OCI-LY3 (cell line): ENCODE data around the gene IFIH1.

Experiments
- H2AFZ ChIP-seq: fragments of 200-600, 300-600 bp; shearing (Covaris generic); 2 replicates; pipeline ENCODE4 v1.6.0; 2014; ENCODE audit warnings: antibody characterized with exemption, low read depth, low read length
- H3K27ac ChIP-seq: fragments of 200-600, 300-600 bp; sonication (generic); 2 replicates; pipeline ENCODE4 v1.5.1; 2014; ENCODE audit warnings: mild to moderate bottlenecking, low read length, moderate library complexity, mixed read lengths
- H3K27me3 ChIP-seq: fragments of 200-600, 300-600 bp; sonication (generic); 2 replicates; pipeline ENCODE4 v1.6.1; 2014; ENCODE audit warnings: low read depth, low read length, mixed read lengths
- H3K36me3 ChIP-seq: fragments of 200-600, 300-600 bp; sonication (generic); replicated peaks from 2 replicates; pipeline ENCODE3; 2014; ENCODE audit warnings: low read depth, low read length, mixed read lengths
- H3K4me1 ChIP-seq: fragments of 300-600, 200-600 bp; sonication (generic); 2 replicates; pipeline ENCODE4 v1.6.1; 2014; ENCODE audit warnings: low read length, mixed read lengths
- H3K4me2 ChIP-seq: fragments of 200-600, 300-600 bp; sonication (generic); 2 replicates; pipeline ENCODE4 v1.6.1; 2014; ENCODE audit warnings: low read length, mixed read lengths
- H3K4me3 ChIP-seq: fragments of 300-600, 200-600 bp; sonication (generic); 2 replicates; pipeline ENCODE4 v1.5.1; 2014; ENCODE audit warnings: antibody characterized with exemption, mild to moderate bottlenecking, low read length, moderate library complexity
- H3K79me2 ChIP-seq: fragments of 300-600, 200-600 bp; shearing (Covaris generic); 2 replicates; pipeline ENCODE4 v1.6.1; 2014; ENCODE audit warnings: mild to moderate bottlenecking, low read length, mixed read lengths
- H3K9ac ChIP-seq: fragments of 300-600, 200-600 bp; shearing (Covaris generic); 2 replicates; pipeline ENCODE4 v1.6.0; 2014; ENCODE audit warnings: mild to moderate bottlenecking, low read length, moderate library complexity
- H3K9me3 ChIP-seq: fragments of 200-600, 300-600 bp; shearing (Covaris generic); 2 replicates; pipeline ENCODE4 v1.6.1; 2014; ENCODE audit warnings: low read length, mixed read lengths; ENCODE audit not compliant: insufficient read depth
- H4K20me1 ChIP-seq: fragments of 200-600, 300-600 bp; sonication (generic); 2 replicates; pipeline ENCODE4 v1.6.1; 2016; ENCODE audit warnings: low read length, mixed read lengths; ENCODE audit not compliant: insufficient read depth
- CTCF ChIP-seq: fragments of 200-600, 300-600 bp; sonication (generic); IDR thresholded peaks from 2 replicates; pipeline ENCODE4 v1.5.1; 2014; ENCODE audit warnings: antibody characterized with exemption, low read length, low read depth
- EZH2phosphoT487 ChIP-seq: fragments of 200-600 bp; shearing (Covaris generic); IDR thresholded peaks from 2 replicates; pipeline ENCODE4 v1.6.1; 2018; ENCODE audit warnings: antibody characterized with exemption, mixed run types, low read depth

The IFIH1 gene

DNA sequence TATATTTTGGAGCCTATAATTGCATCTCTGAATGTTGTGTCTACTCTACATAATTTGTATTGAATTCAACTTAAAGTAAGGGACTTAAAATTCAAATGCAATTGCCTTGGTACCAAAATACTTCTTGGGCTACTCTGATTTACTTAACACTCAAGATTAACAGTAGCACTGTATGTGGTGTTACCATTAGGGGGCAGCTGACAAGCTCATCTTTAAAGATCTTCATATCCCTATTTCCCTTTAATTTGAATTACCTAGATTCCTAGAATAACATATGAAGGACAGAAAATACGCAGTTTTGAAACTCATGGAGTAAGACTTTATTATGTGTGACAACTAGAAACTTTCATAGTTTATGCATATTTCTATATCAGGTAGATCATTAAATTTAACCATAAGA is 37.8 kb downstream of the IFIH1 start:
- H3K36me3 ChIP-seq: peaks cover 57% of the 10 kb centered on the region
- TF ChIP-seq CTCF (peak; percentile 35), EZH2phosphoT487 (no peak)
- no peak overlapping the region for H3K4me3 ChIP-seq

DNA sequence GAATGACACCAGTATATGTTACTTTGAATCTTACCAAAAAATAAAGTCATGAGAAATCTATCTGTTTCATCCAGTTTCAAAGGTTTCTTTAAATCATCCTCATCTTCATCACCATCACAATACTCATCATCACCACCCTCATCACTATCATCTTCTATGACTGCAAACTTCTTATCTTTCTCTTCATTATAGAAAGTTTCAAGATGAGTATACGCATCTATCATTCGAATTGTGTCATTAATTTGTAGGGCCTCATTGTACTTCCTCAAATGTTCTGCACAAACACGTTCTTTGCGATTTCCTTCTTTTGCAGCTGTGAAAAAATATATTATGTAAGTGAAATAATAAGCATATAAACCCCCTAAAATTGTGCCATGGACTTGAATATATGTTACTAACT is 41.1 kb downstream of the IFIH1 start:
- TF ChIP-seq EZH2phosphoT487 (no peak), CTCF (no peak)
- H3K36me3 ChIP-seq: peaks cover 57% of the 10 kb centered on the region
- H3K27me3 ChIP-seq: no peaks in the 10 kb centered on the region
- no peaks in the 10 kb centered on the region for H3K79me2 ChIP-seq
- H3K4me3 ChIP-seq: no peak overlapping the region
- no peak overlapping the region for H3K4me2 ChIP-seq
- H3K9ac ChIP-seq: no peak overlapping the region
- H3K9me3 ChIP-seq: no peaks in the 10 kb centered on the region
- no peaks in the 10 kb centered on the region; the same call in 1 of the 2 replicates for H4K20me1 ChIP-seq
- H2AFZ ChIP-seq: no peak overlapping the region
- peaks cover 10% of the 10 kb centered on the region for H3K4me1 ChIP-seq
- 0 out of 2 replicates have a peak overlapping the region, but pooled peaks have one; percentile 7 for H3K27ac ChIP-seq

More for the DNA sequence above, 37.8 kb downstream of the IFIH1 start:
- Histone ChIP-seq H3K4me2 (no peak overlapping the region), H3K27ac (no peak overlapping the region), H4K20me1 (no peaks in the 10 kb centered on the region; the same call in 1 of the 2 replicates), H3K79me2 (no peaks in the 10 kb centered on the region), H3K4me1 (peaks cover 10% of the 10 kb centered on the region), H3K27me3 (no peaks in the 10 kb centered on the region), H3K9ac (no peak overlapping the region), H2AFZ (no peak overlapping the region), H3K9me3 (no peaks in the 10 kb centered on the region)

GRCh38 chr2:162267996-162268395 is 50.5 kb downstream of the IFIH1 start:
- Histone ChIP-seq H3K4me2 (no peak overlapping the region), H4K20me1 (no peaks in the 10 kb centered on the region), H3K27me3 (no peaks in the 10 kb centered on the region), H3K9ac (no peak overlapping the region), H3K36me3 (peaks cover 64% of the 10 kb centered on the region), H2AFZ (no peak overlapping the region), H3K4me3 (no peak overlapping the region), H3K79me2 (no peaks in the 10 kb centered on the region), H3K27ac (no peak overlapping the region), H3K9me3 (no peaks in the 10 kb centered on the region), H3K4me1 (no peaks in the 10 kb centered on the region)
- TF ChIP-seq EZH2phosphoT487 (no peak), CTCF (no peak)

DNA sequence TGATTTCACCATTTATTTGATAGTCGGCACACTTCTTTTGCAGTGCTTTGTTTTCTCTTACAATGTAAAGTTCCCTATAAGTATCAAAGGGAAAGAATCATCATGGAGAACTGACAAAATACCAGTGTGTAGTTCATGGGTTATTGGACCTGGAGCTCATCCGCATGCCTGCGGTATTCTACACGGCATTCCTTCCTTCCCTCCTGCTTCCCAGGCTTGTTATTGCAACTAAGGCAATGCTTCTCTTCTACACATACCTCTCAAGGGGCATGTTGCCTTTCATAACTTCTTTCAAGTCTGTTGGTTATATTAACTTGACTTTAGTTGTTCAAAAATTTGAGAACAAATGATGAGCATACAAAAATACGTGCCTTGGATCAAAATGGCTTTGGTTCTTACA is 51.0 kb downstream of the IFIH1 start:
- H4K20me1 ChIP-seq: no peaks in the 10 kb centered on the region
- peaks cover 62% of the 10 kb centered on the region for H3K36me3 ChIP-seq
- H3K4me2 ChIP-seq: no peak overlapping the region
- H3K9ac ChIP-seq: no peak overlapping the region
- H3K79me2 ChIP-seq: no peaks in the 10 kb centered on the region
- H2AFZ ChIP-seq: no peak overlapping the region
- no peak overlapping the region for H3K4me3 ChIP-seq
- no peak overlapping the region for H3K27ac ChIP-seq
- H3K4me1 ChIP-seq: no peaks in the 10 kb centered on the region
- H3K27me3 ChIP-seq: no peaks in the 10 kb centered on the region
- no peaks in the 10 kb centered on the region for H3K9me3 ChIP-seq
- TF ChIP-seq CTCF: no peak
- no peak for TF ChIP-seq EZH2phosphoT487
